Activated naive CD4-positive, alpha-beta T cell treated with Interleukin-2 at 50 U/mL for 16 hours (primary cell): ENCODE data around the gene EIF4E1B.

Experiments used
- DNase-seq: peaks from one replicate; pipeline ENCODE4 v3.0.0-alpha.2; 2020

The EIF4E1B gene

GRCh38 chr5:176628406-176629228, 1.9 kb upstream of the EIF4E1B start:
- no peak for DNase-seq

GRCh38 chr5:176629317-176629852, 1.1 kb upstream of the EIF4E1B start:
- DNase-seq = no peak

GRCh38 chr5:176630681-176631222, 277 bp downstream of the EIF4E1B start:
- DNase-seq = no peak

GRCh38 chr5:176631383-176632200, 1.1 kb downstream of the EIF4E1B start:
- no peak for DNase-seq

GRCh38 chr5:176632745-176633144, 2.3 kb downstream of the EIF4E1B start:
- no peak for DNase-seq

GRCh38 chr5:176633598-176633997, 3.1 kb downstream of the EIF4E1B start:
- no peak for DNase-seq

GRCh38 chr5:176636426-176636825, 6.0 kb downstream of the EIF4E1B start:
- DNase-seq = no peak

- DNase-seq = no peak
Measured at GRCh38 chr5:176637556-176637955, 7.1 kb downstream of the EIF4E1B start.

GRCh38 chr5:176638437-176638836, 8.0 kb downstream of the EIF4E1B start:
- DNase-seq = no peak

- no peak for DNase-seq
Measured at GRCh38 chr5:176639208-176639607, 8.7 kb downstream of the EIF4E1B start.

- no peak for DNase-seq
Measured at GRCh38 chr5:176639981-176640380, 9.5 kb downstream of the EIF4E1B start.

- no peak for DNase-seq
Measured at GRCh38 chr5:176640616-176641015, 10.1 kb downstream of the EIF4E1B start.

GRCh38 chr5:176642675-176643490, 12.4 kb downstream of the EIF4E1B start:
- no peak for DNase-seq

- DNase-seq = no peak
Measured at GRCh38 chr5:176643491-176644219, 13.2 kb downstream of the EIF4E1B start.

- no peak for DNase-seq
Measured at GRCh38 chr5:176644294-176644693, 13.8 kb downstream of the EIF4E1B start.

GRCh38 chr5:176644878-176645670, 14.6 kb downstream of the EIF4E1B start:
- no peak for DNase-seq

GRCh38 chr5:176646049-176646706, 15.7 kb downstream of the EIF4E1B start:
- DNase-seq = no peak

GRCh38 chr5:176646707-176647029, 16.2 kb downstream of the EIF4E1B start:
- no peak for DNase-seq

GRCh38 chr5:176647030-176647842, 16.8 kb downstream of the EIF4E1B start, which contains the start of gene TSPAN17:
Gene TSPAN17, plus strand, starts transcription at chr5:176647484. Its CDS starts 132 bp downstream, at chr5:176647616.
- peak; percentile 100 for DNase-seq
